Activated CD4-positive, alpha-beta memory T cell treated with anti-CD3 and anti-CD28 coated beads for 36 hours (primary cell): ENCODE measurements around the gene PDE6D. TPM values are rescaled to one million over a fixed set of nuclear protein-coding genes. Genes with fewer than 3 reads are reported as not detected.

Source experiments
- CTCF ChIA-PET: fragments of 350-600 bp; sonication (Branson Sonifier 250); formaldehyde crosslinking; loops from one replicate; lab custom pipeline; 2021; ENCODE audit warnings: antibody characterized with exemption, inconsistent platforms; lab: Charles Lee
- POLR2A ChIA-PET: fragments of 350-600 bp; sonication (Branson Sonifier 250); formaldehyde crosslinking; loops from one replicate; lab custom pipeline; 2021; ENCODE audit warnings: antibody characterized with exemption; lab: Charles Lee
- DNase-seq: peaks from one replicate; pipeline ENCODE4 v3.0.0-alpha.2; 2020
- H3K27ac Mint-ChIP-seq: one replicate; pipeline ENCODE4 v1.8.0; 2021; ENCODE audit warnings: mixed read lengths
- H3K27me3 Mint-ChIP-seq: one replicate; pipeline ENCODE4 v1.8.0; 2021; ENCODE audit warnings: mixed read lengths
- H3K36me3 Mint-ChIP-seq: one replicate; pipeline ENCODE4 v1.8.0; 2021; ENCODE audit warnings: mixed read lengths
- H3K4me1 Mint-ChIP-seq: one replicate; pipeline ENCODE4 v1.8.0; 2021; ENCODE audit warnings: low read depth, mixed read lengths
- H3K4me3 Mint-ChIP-seq: one replicate; pipeline ENCODE4 v1.8.0; 2021; ENCODE audit warnings: mild to moderate bottlenecking, mixed read lengths
- H3K9me3 Mint-ChIP-seq: one replicate; pipeline ENCODE4 v1.8.0; 2021; ENCODE audit warnings: mixed read lengths
- intact Hi-C: fragments of 100-400 bp; cut with micrococcal nuclease; formaldehyde crosslinking; loops from one replicate; pipeline ENCODE4 v1.15.1; 2023
- total RNA-seq, 2 experiments: library from RNA; stranded (reverse); gene quantifications; one replicate each; pipeline ENCODE4 v1.2.3, GENCODE V29; 2021

Gene PDE6D
- total RNA-seq, 2 experiments from 2014 or later: 29.5 to 31.1 TPM

DNA sequence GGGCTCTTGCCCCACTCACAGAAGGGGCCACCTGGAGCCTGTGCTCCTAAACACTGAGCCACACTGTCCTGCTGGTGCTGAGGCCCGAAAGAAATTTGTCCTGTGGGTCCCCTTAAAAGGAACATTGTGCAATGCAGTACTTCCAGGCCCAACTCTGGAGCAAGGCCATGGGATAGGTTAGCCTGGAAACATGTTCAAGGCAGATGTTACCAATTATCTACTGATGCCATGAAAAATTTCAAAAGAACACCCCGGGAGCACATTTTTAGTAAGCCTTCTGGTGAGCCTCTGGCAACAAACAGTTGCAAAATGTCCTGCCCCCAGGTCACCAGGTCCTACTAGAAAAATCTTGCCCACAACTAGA lies 85.1 kb downstream of the PDE6D start:
- Mint-ChIP-seq H3K4me3 (no peak overlapping the region), H3K27ac (no peak overlapping the region), H3K36me3 (no peaks in the 10 kb centered on the region), H3K27me3 (no peaks in the 10 kb centered on the region), H3K9me3 (no peaks in the 10 kb centered on the region), H3K4me1 (no peaks in the 10 kb centered on the region)
- no peak for DNase-seq
- ChIA-PET CTCF (interaction anchor here (1.4 to 3.5 kb wide), 3 partner anchors 18 to 25 kb away, joined by 4 to 21 read pairs (median 12); no protein-coding TSS in a partner anchor), POLR2A (no interaction called here)
- intact Hi-C loops: no loop called here

DNA sequence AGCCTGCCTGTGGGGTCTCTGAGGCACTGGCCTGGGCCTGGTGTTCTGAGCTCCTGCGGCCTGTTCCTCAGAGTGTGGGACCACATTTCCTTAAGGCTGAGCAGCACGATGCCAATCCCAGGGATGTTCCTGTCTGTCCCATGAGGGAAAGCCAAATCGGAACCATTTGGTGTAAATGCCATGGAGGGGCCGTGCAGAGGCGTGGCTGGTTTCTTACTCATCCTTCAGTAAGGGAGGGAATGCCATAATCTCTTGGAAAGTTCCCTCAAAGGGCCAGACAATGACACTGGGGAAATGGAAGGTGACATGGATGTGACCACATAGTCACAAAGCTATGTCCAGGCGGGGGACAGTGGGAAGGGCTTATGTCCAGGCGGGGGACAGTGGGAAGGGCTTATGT lies 87.1 kb downstream of the PDE6D start:
- no peaks in the 10 kb centered on the region for H3K27me3 Mint-ChIP-seq
- intact Hi-C loops: no loop called here
- ChIA-PET POLR2A (no interaction called here), CTCF (interaction anchor here (1.4 to 3.5 kb wide), 3 partner anchors 17 to 20 kb away, joined by 5 to 21 read pairs (median 12); no protein-coding TSS in a partner anchor)
- no peak for DNase-seq
- H3K27ac Mint-ChIP-seq: no peak overlapping the region
- H3K9me3 Mint-ChIP-seq: no peaks in the 10 kb centered on the region
- no peaks in the 10 kb centered on the region for H3K36me3 Mint-ChIP-seq
- H3K4me1 Mint-ChIP-seq: no peaks in the 10 kb centered on the region
- H3K4me3 Mint-ChIP-seq: no peak overlapping the region

DNA sequence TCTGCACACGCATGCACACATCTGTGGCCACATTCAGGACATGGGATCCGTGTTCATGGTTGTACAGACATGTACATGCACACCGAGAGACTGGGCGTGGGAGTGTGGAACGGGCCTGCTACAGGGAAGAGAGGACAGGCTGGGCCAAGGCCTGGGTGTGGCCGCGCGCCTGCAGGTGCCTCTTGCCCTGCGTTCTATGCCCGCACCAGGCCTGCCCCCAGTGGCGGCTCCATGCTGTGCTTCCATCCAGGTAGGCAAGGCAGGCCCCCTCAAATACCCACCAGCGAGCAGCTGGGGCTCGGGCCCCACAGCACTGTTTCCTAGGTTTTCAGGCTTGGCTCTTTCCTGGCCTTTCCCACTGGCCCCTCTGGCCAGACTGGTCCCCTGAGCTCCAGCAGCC lies 88.2 kb downstream of the PDE6D start:
- CTCF ChIA-PET: interaction anchor here (1.1 to 3.5 kb wide), 2 partner anchors 11 to 21 kb away, joined by 3 to 21 read pairs; no protein-coding TSS in a partner anchor

DNA sequence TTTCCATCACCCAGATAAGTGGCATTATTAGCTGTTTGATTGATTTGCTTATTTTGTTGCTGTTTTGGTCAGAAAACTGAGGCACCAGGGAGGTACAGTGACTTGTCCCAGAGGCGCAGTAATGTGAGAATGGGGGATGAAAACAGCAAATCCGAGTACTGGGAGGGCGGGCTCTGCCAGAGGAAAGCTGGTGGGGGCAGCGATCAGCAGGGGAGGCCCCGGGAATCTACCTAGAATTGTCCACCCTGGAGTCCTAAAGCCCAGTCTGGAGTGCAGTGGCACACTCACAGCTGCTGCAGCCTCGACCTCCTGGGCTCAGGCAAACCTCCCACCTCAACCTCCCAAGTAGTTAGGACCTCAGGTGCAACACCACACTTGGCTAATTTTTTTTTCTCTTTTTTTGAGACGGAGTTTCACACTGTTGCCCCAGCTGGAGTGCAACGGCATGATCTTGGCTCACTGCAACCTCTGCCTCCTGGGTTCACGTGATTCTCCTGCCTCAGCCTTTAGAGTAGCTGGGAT lies 89.8 kb downstream of the PDE6D start:
- intact Hi-C loops: no loop called here
- H3K27me3 Mint-ChIP-seq: no peaks in the 10 kb centered on the region
- H3K9me3 Mint-ChIP-seq: no peaks in the 10 kb centered on the region
- ChIA-PET POLR2A (no interaction called here), CTCF (interaction anchor here (0.6 to 21.7 kb wide), 5 partner anchors 9 to 30 kb away, joined by 3 to 578 read pairs (median 4); no protein-coding TSS in a partner anchor)
- no peaks in the 10 kb centered on the region for H3K36me3 Mint-ChIP-seq
- DNase-seq: no peak
- H3K4me1 Mint-ChIP-seq: peaks cover 4% of the 10 kb centered on the region
- no peak overlapping the region for H3K4me3 Mint-ChIP-seq
- no peak overlapping the region for H3K27ac Mint-ChIP-seq

More for the DNA sequence above, 88.2 kb downstream of the PDE6D start:
- POLR2A ChIA-PET: no interaction called here
- H3K27me3 Mint-ChIP-seq: no peaks in the 10 kb centered on the region
- H3K9me3 Mint-ChIP-seq: no peaks in the 10 kb centered on the region
- H3K4me1 Mint-ChIP-seq: no peaks in the 10 kb centered on the region
- H3K27ac Mint-ChIP-seq: no peak overlapping the region
- DNase-seq: no peak
- intact Hi-C loops: no loop called here
- no peak overlapping the region for H3K4me3 Mint-ChIP-seq
- H3K36me3 Mint-ChIP-seq: no peaks in the 10 kb centered on the region

DNA sequence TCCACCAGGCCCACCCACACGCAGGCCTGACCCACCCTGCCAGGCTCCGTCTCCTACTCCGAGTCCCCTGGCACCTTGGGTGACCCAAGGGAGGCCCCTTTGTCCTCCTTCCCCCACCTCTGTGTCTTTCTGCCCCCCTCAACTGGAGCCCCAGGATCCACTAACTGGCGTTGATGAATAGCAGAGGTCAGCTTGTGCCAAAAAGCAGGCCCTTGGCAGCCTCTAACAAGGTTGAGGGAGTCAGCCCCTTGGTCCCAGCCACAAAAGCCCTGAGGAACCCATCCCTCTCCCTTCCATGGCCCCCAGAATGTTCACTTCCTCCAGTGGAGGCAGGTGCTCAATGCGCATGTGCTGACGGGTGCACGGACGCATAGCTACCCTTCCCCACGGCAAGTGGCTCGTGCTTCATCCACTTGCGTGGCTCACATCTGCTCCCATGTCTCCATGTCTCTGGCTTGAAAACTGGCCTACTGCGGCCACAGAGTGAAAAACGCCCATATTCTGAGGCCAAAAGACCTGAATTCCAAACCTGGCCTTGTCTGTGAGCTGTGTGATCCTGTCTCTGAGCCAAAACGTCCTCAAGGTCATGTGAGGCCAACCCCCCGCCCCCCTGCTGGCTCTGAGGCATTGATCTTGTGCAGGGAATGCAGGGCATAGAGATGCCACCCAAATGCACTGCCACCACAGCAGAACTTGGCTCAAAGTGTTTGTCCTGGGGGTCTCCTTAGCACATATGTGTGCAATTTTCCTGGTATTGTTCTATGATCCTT lies 91.8 kb downstream of the PDE6D start:
- POLR2A ChIA-PET: interaction anchor here (0.6 kb wide), 1 partner anchor 17 kb away, joined by 3 read pairs; no protein-coding TSS in a partner anchor
- no peaks in the 10 kb centered on the region for H3K36me3 Mint-ChIP-seq
- CTCF ChIA-PET: interaction anchor here (0.7 to 21.7 kb wide), 6 partner anchors 13 to 76 kb away, joined by 3 to 578 read pairs (median 4); no protein-coding TSS in a partner anchor
- no peaks in the 10 kb centered on the region for H3K27me3 Mint-ChIP-seq
- H3K27ac Mint-ChIP-seq: no peak overlapping the region
- peaks cover 4% of the 10 kb centered on the region for H3K4me1 Mint-ChIP-seq
- no peak for DNase-seq
- no peaks in the 10 kb centered on the region for H3K9me3 Mint-ChIP-seq
- H3K4me3 Mint-ChIP-seq: no peak overlapping the region
- intact Hi-C loops: no loop called here

DNA sequence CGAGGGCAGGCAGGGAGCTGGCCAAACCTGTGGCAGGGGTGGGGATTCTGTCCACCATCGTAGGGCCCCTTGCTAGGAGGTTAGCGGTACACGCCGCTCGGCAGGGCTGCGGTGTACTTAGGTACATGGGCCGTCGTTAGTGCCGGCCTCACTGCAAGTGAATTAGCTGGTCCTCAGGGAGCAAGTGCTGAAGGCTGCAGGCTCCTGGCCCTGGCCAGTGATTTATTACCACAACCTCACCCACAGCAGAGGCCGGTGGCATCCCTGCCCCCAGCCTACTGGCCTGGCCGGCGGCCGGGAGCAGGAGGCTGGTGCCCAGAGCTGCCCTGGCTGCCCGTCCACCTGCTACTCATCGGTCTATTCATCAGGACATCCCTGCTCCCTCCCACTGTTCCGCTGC lies 92.4 kb downstream of the PDE6D start:
- H3K27me3 Mint-ChIP-seq: no peaks in the 10 kb centered on the region
- DNase-seq: no peak
- ChIA-PET CTCF (interaction anchor here (0.8 to 21.7 kb wide), 5 partner anchors 13 to 62 kb away, joined by 3 to 578 read pairs (median 3); no protein-coding TSS in a partner anchor), POLR2A (no interaction called here)
- intact Hi-C loops: no loop called here
- no peak overlapping the region for H3K4me3 Mint-ChIP-seq
- no peaks in the 10 kb centered on the region for H3K9me3 Mint-ChIP-seq
- no peak overlapping the region for H3K27ac Mint-ChIP-seq
- peaks cover 4% of the 10 kb centered on the region for H3K4me1 Mint-ChIP-seq
- H3K36me3 Mint-ChIP-seq: no peaks in the 10 kb centered on the region

DNA sequence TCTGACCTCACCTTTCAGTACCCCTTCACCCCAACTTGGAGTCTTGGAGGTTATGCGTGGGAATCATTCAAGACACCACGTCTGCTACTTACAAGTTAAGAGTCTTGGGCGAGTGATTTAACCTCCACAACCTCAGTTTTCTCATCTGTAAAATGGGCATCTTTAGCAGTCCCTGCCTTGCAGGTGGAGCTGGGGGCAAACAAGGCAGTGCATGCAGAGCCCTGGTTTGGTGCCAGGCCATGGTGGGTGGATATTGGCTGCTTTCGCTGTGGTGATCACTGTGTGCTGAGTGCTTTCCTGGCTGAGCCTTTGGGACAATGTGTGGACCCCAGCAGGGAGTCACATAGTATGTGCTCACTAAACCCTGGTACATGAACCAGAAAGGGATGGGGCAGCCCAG lies 93.1 kb downstream of the PDE6D start:
- CTCF ChIA-PET: interaction anchor here (0.8 to 21.7 kb wide), 9 partner anchors 10 to 61 kb away, joined by 3 to 578 read pairs (median 7); no protein-coding TSS in a partner anchor
- no peaks in the 10 kb centered on the region for H3K27me3 Mint-ChIP-seq
- intact Hi-C loops: loop anchor here (1.0 kb wide), 1 partner anchor 27 kb away; no protein-coding TSS in a partner anchor
- H3K36me3 Mint-ChIP-seq: no peaks in the 10 kb centered on the region
- no peaks in the 10 kb centered on the region for H3K9me3 Mint-ChIP-seq
- POLR2A ChIA-PET: no interaction called here
- H3K4me3 Mint-ChIP-seq: no peak overlapping the region
- H3K27ac Mint-ChIP-seq: no peak overlapping the region
- DNase-seq: no peak
- peaks cover 4% of the 10 kb centered on the region for H3K4me1 Mint-ChIP-seq

DNA sequence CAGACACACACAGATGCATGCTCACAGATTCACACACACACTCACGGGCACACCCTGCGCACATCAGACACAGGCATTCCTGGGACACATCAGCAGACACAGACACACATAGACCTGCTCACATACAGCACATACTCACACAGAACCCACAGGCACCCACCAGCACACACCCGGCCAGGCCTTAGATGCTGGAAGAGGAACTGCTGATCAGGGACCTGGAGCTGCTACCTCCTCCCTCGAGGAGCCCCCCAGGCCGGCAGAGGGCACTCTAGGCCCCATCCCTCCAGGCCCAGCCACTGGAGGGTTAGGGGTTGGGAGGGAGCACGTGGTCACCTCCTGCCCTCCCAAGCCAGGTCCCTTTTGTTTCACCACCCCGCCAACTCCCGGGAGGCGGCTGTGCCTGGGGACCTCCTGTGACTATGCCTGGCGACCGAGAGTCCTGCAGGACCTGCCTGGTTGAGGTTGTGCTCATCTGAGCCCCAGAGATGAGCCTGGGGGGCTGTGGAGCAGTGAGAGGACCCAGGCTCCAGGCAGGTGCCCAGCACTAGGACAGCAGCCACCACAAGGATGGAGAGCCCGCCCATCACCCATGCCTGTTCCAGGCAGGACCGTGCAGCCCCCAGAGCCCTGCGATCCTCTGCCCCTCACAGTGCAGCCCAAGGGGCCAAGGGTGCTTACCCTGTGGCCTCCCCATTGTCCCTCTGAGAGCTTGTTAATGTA lies 93.8 kb downstream of the PDE6D start:
- Mint-ChIP-seq H3K36me3 (no peaks in the 10 kb centered on the region), H3K4me1 (peaks cover 4% of the 10 kb centered on the region), H3K27ac (no peak overlapping the region), H3K9me3 (no peaks in the 10 kb centered on the region), H3K4me3 (no peak overlapping the region), H3K27me3 (peaks cover 5% of the 10 kb centered on the region)
- intact Hi-C loops: loop anchor here (1.0 kb wide), 1 partner anchor 28 kb away; no protein-coding TSS in a partner anchor
- ChIA-PET POLR2A (no interaction called here), CTCF (interaction anchor here (1.0 to 21.7 kb wide), 9 partner anchors 10 to 60 kb away, joined by 3 to 578 read pairs (median 7); no protein-coding TSS in a partner anchor)
- DNase-seq: peak; percentile 73

DNA sequence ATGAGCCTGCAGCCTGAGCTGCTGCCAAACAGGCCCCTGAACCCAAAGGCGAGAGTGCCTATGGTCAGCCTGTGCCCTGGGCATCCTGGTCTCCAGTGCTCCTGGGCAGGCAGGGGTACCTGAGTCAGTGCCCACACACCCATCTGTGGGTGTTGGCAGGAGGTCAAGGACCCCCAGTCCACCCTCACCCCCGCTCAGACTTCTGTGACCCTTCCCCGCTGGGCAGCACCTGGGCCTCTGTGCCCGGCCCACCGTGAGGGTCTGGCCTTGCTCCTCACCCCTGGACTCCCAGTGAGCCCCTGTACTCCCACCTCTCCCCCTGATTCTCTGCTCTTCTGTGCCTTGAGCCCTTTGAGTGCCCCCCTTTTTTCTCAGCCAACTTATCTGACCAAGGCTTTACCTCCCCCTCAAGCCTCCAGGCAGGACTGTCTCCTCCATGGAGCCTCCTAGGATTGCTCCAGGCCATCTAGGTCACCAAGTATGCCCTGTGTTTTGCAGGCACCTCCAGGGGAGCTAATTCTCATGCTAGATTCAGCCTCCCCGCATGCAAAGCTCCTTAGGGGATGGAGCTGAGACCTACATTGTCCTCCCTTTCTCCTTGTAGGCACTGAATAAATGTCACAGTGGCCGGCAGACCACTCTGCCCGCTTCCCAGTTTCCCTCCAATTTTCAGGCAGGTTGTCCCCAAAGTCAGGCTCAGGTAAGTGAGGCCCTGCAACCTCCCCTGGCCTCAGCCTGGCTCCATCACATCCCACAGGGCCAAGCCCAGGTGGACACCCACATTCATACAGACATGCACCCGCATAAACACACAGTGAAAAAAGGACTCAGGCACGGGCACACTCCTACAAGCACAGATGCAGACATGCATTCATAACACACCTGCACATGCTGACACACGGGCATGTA lies 94.6 kb downstream of the PDE6D start:
- ChIA-PET POLR2A (no interaction called here), CTCF (interaction anchor here (0.8 to 21.7 kb wide), 11 partner anchors 8 to 56 kb away, joined by 3 to 578 read pairs (median 7); no protein-coding TSS in a partner anchor)
- no peaks in the 10 kb centered on the region for H3K36me3 Mint-ChIP-seq
- no peak for DNase-seq
- peaks cover 13% of the 10 kb centered on the region for H3K27me3 Mint-ChIP-seq
- no peak overlapping the region for H3K27ac Mint-ChIP-seq
- H3K4me3 Mint-ChIP-seq: no peak overlapping the region
- intact Hi-C loops: loop anchor here (1.0 kb wide), 1 partner anchor 29 kb away; no protein-coding TSS in a partner anchor
- no peaks in the 10 kb centered on the region for H3K9me3 Mint-ChIP-seq
- peaks cover 4% of the 10 kb centered on the region for H3K4me1 Mint-ChIP-seq

DNA sequence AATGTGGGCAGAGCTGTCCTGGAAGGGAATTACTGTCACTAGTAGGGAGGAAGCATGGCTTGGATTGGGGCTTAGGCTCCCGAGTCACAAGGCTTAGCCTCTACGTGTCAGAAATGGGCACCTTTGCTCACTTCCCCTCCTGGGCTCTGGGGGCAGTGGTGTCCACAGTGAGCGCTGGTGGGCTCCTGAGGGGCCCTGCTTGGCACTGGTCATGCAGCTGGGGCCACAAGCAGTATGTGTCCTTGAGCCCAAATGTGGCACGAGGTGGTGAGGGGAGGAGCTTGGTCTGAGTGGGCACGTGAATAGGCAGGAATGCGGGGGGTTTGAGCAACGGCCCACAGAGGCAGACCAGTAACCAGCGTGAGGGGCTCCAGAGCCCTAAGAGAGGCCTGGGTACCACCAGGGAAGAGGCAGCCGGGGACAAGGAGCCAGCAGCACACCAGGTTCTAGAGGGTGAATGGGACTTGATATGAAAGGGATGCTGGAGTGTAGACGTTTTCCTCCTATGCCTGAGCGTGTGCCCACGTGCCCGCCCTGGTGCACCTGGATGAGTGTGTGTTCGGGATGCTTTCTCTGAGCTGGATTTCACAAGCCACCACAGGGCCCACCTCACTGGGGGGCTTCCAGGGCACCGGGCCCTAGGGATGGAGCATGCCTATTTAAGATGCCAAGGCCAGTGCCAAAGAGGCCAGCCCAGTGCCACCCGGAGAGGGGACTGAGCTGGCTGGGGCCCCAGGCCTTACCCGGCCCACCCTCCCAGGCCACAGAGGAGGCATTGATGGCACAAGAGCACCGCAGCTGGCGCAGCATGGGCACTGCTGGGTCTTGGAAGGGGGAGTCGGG lies 95.5 kb downstream of the PDE6D start:
- H3K9me3 Mint-ChIP-seq: no peaks in the 10 kb centered on the region
- no peak overlapping the region for H3K27ac Mint-ChIP-seq
- H3K27me3 Mint-ChIP-seq: peaks cover 15% of the 10 kb centered on the region
- ChIA-PET CTCF (interaction anchor here (0.5 to 21.7 kb wide), 8 partner anchors 8 to 168 kb away, joined by 3 to 578 read pairs (median 6); no protein-coding TSS in a partner anchor), POLR2A (no interaction called here)
- H3K4me3 Mint-ChIP-seq: no peak overlapping the region
- H3K36me3 Mint-ChIP-seq: no peaks in the 10 kb centered on the region
- no peak for DNase-seq
- intact Hi-C loops: no loop called here
- peaks cover 4% of the 10 kb centered on the region for H3K4me1 Mint-ChIP-seq
